ENCODE data around the gene UBE2J2. TPM values are rescaled to one million over a fixed set of nuclear protein-coding genes. Genes with fewer than 3 reads are reported as not detected.

The UBE2J2 gene
- total and polyA plus RNA-seq, 2 of the 8 experiments (the other 6 are each of a cell fraction or from before 2014, with no cell fraction given) = 33.6 to 67.9 TPM

GRCh38 chr1:1273512-1274298, at the start of gene UBE2J2 (continued):
- no peak for TF ChIP-seq CHD7 (IDR thresholded peaks at IDR 0.05; ENCODE audit: insufficient replicate concordance, low read length)
- peak; percentile 86 for TF ChIP-seq GABPA (IDR thresholded peaks at IDR 0.05; ENCODE audit: borderline replicate concordance, insufficient read depth, low read length)
- no peak for TF ChIP-seq CBX8 (IDR thresholded peaks at IDR 0.05; ENCODE audit: borderline replicate concordance, low read depth, low read length)
- TF ChIP-seq SIN3A (conservative IDR thresholded peaks at IDR 0.05 in 1 of 2, IDR thresholded peaks at IDR 0.05 in 1 of 2; ENCODE audit: low read depth in 1 of 2, low read length in 2 of 2) = peak in 1 of 2 experiments; percentile 54; a peak in 1 of 4 replicates
- TF ChIP-seq POLR2A (IDR thresholded peaks at IDR 0.05; ENCODE audit: control extremely low read depth in 1 of 2, low read depth in 2 of 2, low read length in 2 of 2) = peak in 1 of 2 experiments; percentile 77; a peak in 2 of 3 replicates
- no peak for TF ChIP-seq BCL11A (IDR thresholded peaks at IDR 0.05; ENCODE audit: low read depth in 2 of 2, low read length in 2 of 2)
- TF ChIP-seq BRCA1 (IDR thresholded peaks at IDR 0.05; ENCODE audit: low read depth, low read length) = no peak
- peak; percentile 97 for TF ChIP-seq YY1 (IDR thresholded peaks at IDR 0.05; ENCODE audit: low read depth, low read length)
- no peak for TF ChIP-seq SP1 (IDR thresholded peaks at IDR 0.05; ENCODE audit: low read depth, low read length)
- peak; percentile 76 for TF ChIP-seq PHF8 (conservative IDR thresholded peaks at IDR 0.05; ENCODE audit: low read depth, low read length)

Measured in H1 (cell line).